ENCODE data around the gene KISS1R. TPM values are rescaled to one million over a fixed set of nuclear protein-coding genes. Genes with fewer than 3 reads are reported as not detected.

KISS1R gene
- total and polyA plus RNA-seq, 2 of the 4 experiments (the other 2 are of a cell fraction): not detected

DNA sequence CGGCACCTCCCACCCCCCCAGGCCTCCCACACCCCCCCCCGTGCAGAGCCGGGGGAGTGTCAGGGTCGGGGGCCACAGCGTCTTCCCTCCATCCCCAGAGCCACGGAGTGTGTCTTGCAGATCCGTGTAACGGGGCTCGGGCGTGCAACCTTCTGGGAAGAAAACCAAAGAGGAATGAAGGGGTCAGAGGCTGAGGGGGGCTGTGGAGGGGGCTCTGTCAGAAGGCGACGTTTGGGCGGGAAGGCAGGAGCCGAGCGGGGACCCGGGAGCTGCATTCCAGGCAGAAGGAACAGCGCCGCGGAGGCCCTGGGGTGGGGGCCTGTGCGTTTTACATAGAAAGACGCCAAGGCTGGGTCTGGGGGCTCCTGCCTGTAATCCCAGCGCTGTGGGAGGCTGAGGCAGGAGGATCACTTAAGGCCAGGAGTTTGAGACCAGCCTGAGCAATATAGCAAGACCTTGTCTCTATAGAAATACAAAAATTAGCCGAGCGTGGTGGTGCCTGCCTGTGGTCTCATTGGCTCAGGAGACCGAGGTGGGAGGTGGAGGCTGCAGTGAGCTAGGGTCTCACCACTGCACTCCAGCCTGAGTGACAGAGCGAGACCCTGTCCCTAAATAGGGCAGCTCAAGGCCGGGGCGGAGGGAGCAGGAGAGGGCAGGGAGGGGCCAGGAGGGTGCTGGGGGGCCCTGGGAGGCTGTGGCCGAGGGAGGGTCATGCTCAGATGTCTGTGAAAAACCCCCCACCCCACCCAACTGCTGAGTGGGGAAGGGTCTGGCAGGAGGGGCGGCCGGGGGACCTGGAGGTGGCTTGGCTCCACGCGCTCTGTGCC is 36.5 kb downstream of the KISS1R start:
- Histone ChIP-seq H4K5ac (ENCODE audit: low read depth, low read length) (peak overlapping the region; percentile 82), H3K9me3 (ENCODE audit: control insufficient read depth, insufficient read depth, low read length) (no peaks in the 10 kb centered on the region), H4K91ac (ENCODE audit: insufficient read depth, low read depth, low read length) (peak overlapping the region; percentile 87), H3K36me3 (ENCODE audit: control insufficient read depth, insufficient read depth, low read length) (peaks cover 5% of the 10 kb centered on the region; the same call in 1 of the 2 replicates), H3K18ac (ENCODE audit: low read depth, low read length) (peak overlapping the region; percentile 42; the same call in 1 of the 2 replicates), H4K20me1 (ENCODE audit: insufficient read depth, low read length) (peaks cover 39% of the 10 kb centered on the region), H3K4me1 (ENCODE audit: control insufficient read depth, insufficient read depth, low read length) (peaks cover 36% of the 10 kb centered on the region), H2BK5ac (ENCODE audit: low read depth, low read length, poor library complexity, severe bottlenecking) (peak overlapping the region; percentile 71), H2BK20ac (ENCODE audit: low read depth, low read length) (0 out of 2 replicates have a peak overlapping the region, but pooled peaks have one; percentile 45), H3K9ac (ENCODE audit: low read depth, low read length) (no peak overlapping the region), H2AK9ac (replicated peaks; ENCODE audit: low read depth, low read length, poor library complexity) (peak overlapping the region; percentile 55), H3K27me3 (ENCODE audit: control insufficient read depth, insufficient read depth, low read length) (no peaks in the 10 kb centered on the region), H2AK5ac (ENCODE audit: low read depth, low read length) (peak overlapping the region; percentile 93), H3K4ac (ENCODE audit: low read depth, low read length) (peak overlapping the region; percentile 89), H3K79me1 (ENCODE audit: low read depth in 1 of 2, low read length in 2 of 2) (peaks cover 37 to 75% of the 10 kb centered on the region in 2 experiments), H3K9me1 (ENCODE audit: insufficient read depth, low read length) (peaks cover 8% of the 10 kb centered on the region), H3K4me2 (ENCODE audit: low read depth, low read length) (0 out of 2 replicates have a peak overlapping the region, but pooled peaks have one; percentile 29), H3K56ac (ENCODE audit: extremely low read depth, insufficient read depth, low read length) (no peak overlapping the region), H2AFZ (replicated peaks; ENCODE audit: low read length, poor library complexity) (peak overlapping the region; percentile 51), H3K14ac (replicated peaks; ENCODE audit: low read depth, low read length) (peak overlapping the region; percentile 44; the same call in 1 of the 2 replicates), H3K4me3 (ENCODE audit: insufficient read depth, low read depth, low read length) (no peak overlapping the region), H2BK15ac (ENCODE audit: low read depth, low read length) (no peak overlapping the region), H3K23ac (ENCODE audit: low read depth, low read length) (peak overlapping the region; percentile 27; the same call in 1 of the 2 replicates), H2BK120ac (ENCODE audit: low read depth, low read length) (peak overlapping the region; percentile 89), H3K27ac (ENCODE audit: insufficient read depth, low read length) (peak overlapping the region; percentile 65), H4K8ac (ENCODE audit: low read depth in 2 of 2, low read length in 2 of 2) (peak overlapping the region in 1 of 2 experiments; percentile 85; a peak in 1 of 4 replicates)
- no peak for DNase-seq
- intact Hi-C loops (cut with micrococcal nuclease) (no loop called here), dilution Hi-C loops (cut with HindIII; ENCODE audit: low sequenced_read_pairs, unreplicated experiment) (no loop called here), in situ Hi-C loops (cut with MboI; ENCODE audit: low sequenced_read_pairs) (no loop called here)
- POLR2A ChIA-PET (ENCODE audit: unreplicated experiment): no interaction called here
- BruUV-seq (replicated peaks): no TSS peak
- TF ChIP-seq CEBPB (IDR thresholded peaks at IDR 0.05; ENCODE audit: low read depth, low read length): no peak
- no peak for TF ChIP-seq RFX5 (IDR thresholded peaks at IDR 0.05; ENCODE audit: low read depth, low read length)
- TF ChIP-seq RCOR1 (IDR thresholded peaks at IDR 0.05; ENCODE audit: insufficient replicate concordance, low read length): no peak
- TF ChIP-seq, protein P1, sequence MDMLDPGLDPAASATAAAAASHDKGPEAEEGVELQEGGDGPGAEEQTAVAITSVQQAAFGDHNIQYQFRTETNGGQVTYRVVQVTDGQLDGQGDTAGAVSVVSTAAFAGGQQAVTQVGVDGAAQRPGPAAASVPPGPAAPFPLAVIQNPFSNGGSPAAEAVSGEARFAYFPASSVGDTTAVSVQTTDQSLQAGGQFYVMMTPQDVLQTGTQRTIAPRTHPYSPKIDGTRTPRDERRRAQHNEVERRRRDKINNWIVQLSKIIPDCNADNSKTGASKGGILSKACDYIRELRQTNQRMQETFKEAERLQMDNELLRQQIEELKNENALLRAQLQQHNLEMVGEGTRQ (IDR thresholded peaks at IDR 0.05; ENCODE audit: low read depth, low read length): no peak
- TF ChIP-seq MXI1 (IDR thresholded peaks at IDR 0.05; ENCODE audit: borderline replicate concordance, low read depth, low read length): no peak
- TF ChIP-seq, protein P2, sequence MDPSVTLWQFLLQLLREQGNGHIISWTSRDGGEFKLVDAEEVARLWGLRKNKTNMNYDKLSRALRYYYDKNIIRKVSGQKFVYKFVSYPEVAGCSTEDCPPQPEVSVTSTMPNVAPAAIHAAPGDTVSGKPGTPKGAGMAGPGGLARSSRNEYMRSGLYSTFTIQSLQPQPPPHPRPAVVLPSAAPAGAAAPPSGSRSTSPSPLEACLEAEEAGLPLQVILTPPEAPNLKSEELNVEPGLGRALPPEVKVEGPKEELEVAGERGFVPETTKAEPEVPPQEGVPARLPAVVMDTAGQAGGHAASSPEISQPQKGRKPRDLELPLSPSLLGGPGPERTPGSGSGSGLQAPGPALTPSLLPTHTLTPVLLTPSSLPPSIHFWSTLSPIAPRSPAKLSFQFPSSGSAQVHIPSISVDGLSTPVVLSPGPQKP (IDR thresholded peaks at IDR 0.05; ENCODE audit: borderline replicate concordance, low read depth, low read length): no peak
- no peak for TF ChIP-seq BHLHE40 (IDR thresholded peaks at IDR 0.05; ENCODE audit: low read depth, low read length)
- CTCF ChIA-PET: no interaction called here
- WGBS, 2 experiments (ENCODE audit: extremely low coverage in 2 of 2, insufficient read length in 1 of 2): 41% methylated on average over 14 of the region's 33 CpGs; no CpG with 5 or more reads in 1 of the 2 experiments
- peak; percentile 5; the same call in 1 of the 2 replicates for ATAC-seq (ENCODE audit: low read depth)

All from IMR-90 (cell line).